NCI-H446 treated with DMSO at 0.1 percent for 48 hours (cell line): ENCODE data around the gene TMEM239.

ENCODE experiments used
- DNase-seq: peaks from one replicate; lab custom pipeline; 2025; lab: John Stamatoyannopoulos, UW

The TMEM239 gene

DNA sequence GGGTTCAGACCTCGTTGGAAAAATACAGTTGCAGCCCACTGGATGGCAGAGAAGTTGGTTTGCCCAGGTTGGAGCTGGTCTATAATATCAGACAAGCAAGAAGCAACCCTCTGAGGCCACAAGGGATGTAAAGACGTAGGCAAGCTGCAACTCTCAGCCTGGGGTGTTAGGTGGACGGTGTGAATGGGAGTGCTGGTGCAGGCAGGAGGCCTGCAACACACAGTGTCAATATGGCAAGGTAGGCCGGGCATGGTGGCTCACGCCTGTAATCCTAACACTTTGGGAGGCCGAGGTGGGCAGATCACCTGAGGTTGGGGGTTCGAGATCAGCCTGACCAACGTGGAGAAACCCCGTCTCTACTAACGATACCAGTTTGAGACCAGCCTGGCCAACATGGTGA is 34.9 kb downstream of the TMEM239 start:
- no peak for DNase-seq

DNA sequence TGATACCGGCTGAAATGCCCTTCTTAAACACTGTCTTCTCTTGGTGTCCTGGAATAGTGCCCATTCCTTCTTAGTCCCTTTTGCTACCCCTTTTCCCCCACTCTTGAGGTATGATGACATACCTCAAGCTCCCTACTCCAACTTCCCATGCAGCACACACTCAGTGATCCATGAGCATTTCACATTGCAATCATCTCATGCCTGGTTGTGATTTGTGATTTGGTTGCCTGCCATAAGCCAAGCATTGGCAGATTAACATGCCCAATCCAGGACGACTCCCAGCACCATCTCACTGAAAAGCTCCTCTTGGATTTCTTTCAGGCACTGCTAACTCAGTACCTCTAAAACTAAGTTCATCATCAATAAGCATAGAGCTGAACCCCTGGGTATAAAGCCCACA is 42.4 kb downstream of the TMEM239 start:
- no peak for DNase-seq

DNA sequence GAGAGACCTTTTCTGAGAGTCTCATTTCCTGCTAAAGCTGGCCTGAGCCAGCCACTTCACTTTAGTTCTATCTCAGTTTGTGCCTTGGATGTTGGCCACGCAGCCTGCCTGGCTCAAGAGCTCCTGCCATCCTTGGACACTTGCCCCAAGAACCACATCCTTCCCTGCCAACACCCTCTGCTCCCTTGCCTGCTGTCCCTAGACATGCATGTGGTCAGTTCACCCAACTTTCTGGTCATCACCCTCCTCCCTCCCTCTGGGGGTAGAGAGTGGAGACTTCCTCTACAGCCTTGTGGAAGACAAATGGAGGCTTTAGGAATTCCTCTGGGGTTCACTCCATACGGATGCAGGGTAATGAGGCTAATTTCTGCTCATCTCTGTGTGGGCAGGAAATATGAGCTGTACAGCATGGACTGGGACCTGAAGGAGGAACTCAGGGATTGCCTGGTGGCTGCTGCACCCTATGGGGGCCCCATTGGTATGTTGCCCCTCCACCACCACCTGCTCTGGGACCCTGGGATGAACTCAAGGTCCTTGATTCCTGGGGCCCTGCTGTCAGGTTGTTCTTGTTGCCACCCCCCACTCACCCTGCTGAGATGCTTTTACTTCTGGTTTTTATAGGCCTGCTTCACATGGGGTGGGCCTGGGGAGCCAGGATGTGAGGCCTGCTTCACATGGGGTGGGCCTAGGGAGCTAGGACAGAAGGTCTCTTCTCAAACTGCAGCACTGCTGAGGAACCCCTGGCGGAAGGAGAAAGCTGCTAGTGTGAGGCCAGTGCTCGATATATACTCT is 43.4 kb downstream of the TMEM239 start:
- no peak for DNase-seq

DNA sequence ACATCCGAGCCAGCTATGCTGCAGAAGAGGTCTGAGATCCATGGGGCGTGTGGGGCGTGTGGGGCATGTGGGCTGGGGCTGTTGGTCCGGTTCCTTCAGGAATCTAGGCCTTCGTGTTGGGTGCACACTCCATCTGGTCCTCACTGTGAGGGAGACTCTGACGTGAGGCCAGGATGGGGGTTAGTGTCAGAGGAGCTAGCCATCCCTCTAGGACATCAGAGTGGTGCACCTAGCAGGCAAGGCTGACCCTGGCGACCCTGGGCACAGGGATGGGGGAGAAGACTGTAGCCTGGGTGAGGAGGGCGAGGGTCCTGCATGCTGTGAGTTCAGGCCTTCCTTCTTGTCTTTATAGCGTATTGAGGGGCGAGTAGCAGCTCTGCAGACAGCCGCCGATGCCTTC is 48.5 kb downstream of the TMEM239 start:
- DNase-seq = no peak

DNA sequence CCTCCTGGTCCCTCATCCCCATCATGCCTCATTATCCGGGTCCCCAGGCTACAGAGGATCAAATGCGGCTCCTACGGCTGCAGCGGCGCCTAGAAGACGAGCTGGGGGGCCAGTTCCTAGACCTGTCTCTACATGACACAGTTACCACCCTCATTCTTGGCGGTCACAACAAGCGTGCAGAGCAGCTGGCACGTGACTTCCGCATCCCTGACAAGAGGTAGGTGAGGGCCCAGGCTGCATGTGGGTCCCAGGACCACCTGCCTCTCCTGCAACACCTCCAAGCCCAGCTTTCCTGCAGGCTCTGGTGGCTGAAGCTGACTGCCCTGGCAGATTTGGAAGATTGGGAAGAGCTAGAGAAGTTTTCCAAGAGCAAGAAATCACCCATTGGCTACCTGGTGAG is 48.9 kb downstream of the TMEM239 start:
- DNase-seq = no peak

DNA sequence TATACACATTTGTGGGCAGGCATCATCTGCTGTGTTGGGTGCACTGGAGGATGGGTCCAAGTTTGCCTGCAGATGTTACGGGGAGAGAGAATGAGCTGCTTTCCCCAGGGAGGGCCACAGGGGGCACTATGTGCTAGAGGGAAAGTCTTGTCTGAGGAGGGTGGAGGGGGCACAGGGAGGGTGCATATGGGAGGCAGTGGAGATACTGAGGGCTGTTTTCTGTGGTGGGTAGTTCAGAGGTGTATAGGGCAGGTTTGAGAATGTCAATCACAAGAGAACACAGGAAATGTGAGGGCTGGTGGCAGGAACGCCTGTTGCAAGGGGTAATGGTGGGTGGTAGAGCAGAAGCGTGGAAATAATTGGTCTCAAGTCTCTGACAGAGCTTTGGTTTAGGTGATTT is 49.5 kb downstream of the TMEM239 start:
- DNase-seq = no peak

DNA sequence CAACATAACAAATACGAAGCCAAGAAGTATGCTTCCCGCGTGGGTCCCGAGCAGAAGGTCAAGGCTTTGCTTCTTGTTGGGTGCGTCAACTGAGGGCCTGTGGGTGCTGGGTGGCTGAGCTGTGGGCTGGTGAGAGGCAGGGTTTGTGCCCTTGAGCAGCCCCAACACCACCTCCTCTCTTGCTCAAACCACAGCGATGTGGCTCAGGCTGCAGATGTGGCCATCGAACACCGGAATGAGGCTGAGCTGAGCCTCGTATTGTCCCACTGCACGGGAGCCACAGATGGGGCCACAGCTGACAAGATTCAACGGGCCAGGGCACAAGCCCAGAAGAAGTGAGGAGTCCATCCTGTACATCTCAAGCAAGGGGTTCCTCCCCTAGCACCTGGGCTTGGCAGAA is 50.1 kb downstream of the TMEM239 start:
- DNase-seq = no peak

DNA sequence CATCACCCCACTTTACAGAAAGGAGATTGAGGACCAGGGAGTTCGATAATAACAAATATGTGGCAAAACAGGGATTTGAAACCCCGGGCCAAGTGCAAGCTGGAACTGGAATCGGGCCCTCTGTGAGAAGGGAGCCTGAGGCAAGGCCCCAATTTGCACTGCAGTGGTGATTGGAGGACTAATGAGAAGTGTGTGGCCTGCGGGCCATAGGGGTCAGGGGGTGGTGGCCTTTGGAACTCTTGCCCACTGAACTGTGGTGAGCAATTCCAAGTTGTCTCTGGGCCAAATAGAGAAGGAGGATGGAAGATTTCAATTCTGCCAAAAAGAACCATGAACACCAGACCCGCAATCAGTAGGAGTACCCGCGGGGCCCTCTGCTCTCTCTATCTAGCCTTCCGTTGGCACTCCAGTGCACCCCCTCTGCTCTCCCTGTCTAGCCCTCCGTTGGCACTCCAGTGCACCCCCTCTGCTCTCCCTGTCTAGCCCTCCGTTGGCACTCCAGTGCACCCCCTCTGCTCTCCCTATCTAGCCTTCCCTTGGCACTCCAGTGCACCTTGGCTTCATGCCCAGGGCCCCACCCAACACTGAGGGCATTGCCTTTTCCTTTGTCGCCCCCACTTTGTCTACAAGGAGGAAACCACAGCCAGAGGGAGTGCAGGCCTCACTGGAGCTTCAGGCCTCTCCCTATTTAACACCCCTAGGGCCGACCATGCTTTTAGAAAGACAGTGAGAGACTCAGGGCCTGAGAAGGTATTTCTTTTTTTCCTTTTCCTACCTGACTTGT is 51.1 kb downstream of the TMEM239 start:
- DNase-seq = no peak
